Activated gamma-delta T cell (primary cell): ENCODE results near the gene TAF4.
"Not testable (repeated sequence)": the region's sequence is repeated elsewhere in the genome, so short reads cannot be mapped to it uniquely, and the experiment has no call there.

ENCODE experiments used
- DNase-seq: peaks from one replicate; lab custom pipeline; 2025; lab: John Stamatoyannopoulos, UW

TAF4 gene

GRCh38 chr20:61976644-61977418, 88.8 kb downstream of the TAF4 start:
- no peak for DNase-seq

GRCh38 chr20:61976263-61976643, 89.4 kb downstream of the TAF4 start:
- DNase-seq: no peak

GRCh38 chr20:61975407-61976129, 90.1 kb downstream of the TAF4 start:
- DNase-seq: no peak

- DNase-seq: no peak
Observed at GRCh38 chr20:61974357-61974665, 91.4 kb downstream of the TAF4 start.

GRCh38 chr20:61973515-61974356, 91.9 kb downstream of the TAF4 start:
- DNase-seq: no peak

- no peak for DNase-seq
Observed at GRCh38 chr20:61972636-61973508, 92.8 kb downstream of the TAF4 start.

GRCh38 chr20:61971595-61971994, 94.1 kb downstream of the TAF4 start:
- not testable (repeated sequence) for DNase-seq

- no peak for DNase-seq
Observed at GRCh38 chr20:61970357-61970756, 95.3 kb downstream of the TAF4 start.

- no peak for DNase-seq
Observed at GRCh38 chr20:61969806-61970205, 95.9 kb downstream of the TAF4 start.

GRCh38 chr20:61968932-61969331, 96.7 kb downstream of the TAF4 start:
- DNase-seq: no peak

- DNase-seq: no peak
Observed at GRCh38 chr20:61968036-61968810, 97.5 kb downstream of the TAF4 start.

- DNase-seq: no peak
Observed at GRCh38 chr20:61967300-61967699, 98.4 kb downstream of the TAF4 start.

GRCh38 chr20:61966492-61967244, 99.0 kb downstream of the TAF4 start:
- no peak for DNase-seq

GRCh38 chr20:61965606-61966491, 99.8 kb downstream of the TAF4 start:
- no peak for DNase-seq

GRCh38 chr20:61964675-61965605, 100.7 kb downstream of the TAF4 start:
- DNase-seq: no peak

- DNase-seq: no peak
Observed at GRCh38 chr20:61963885-61964674, 101.6 kb downstream of the TAF4 start.

- DNase-seq: no peak
Observed at GRCh38 chr20:61963149-61963548, 102.5 kb downstream of the TAF4 start.
